OCI-LY1 (cell line): ENCODE results near the gene SPOCK1.

Experiments used
- EZH2 ChIP-seq: fragments of 200-600 bp; sonication (generic), shearing (Covaris generic); IDR thresholded peaks from 2 replicates; pipeline ENCODE4 v1.8.0; 2017; ENCODE audit warnings: borderline replicate concordance, mixed run types, mild to moderate bottlenecking, antibody characterized with exemption, low read length, moderate library complexity, mixed read lengths
- TF ChIP-seq, protein P1 (sequence below): fragments of 200-600 bp; sonication (generic), shearing (Covaris generic); IDR thresholded peaks from 2 replicates; pipeline ENCODE4 v1.5.1; 2017; ENCODE audit warnings: mild to moderate bottlenecking, antibody characterized with exemption, low read length, moderate library complexity, mixed read lengths

DNA sequence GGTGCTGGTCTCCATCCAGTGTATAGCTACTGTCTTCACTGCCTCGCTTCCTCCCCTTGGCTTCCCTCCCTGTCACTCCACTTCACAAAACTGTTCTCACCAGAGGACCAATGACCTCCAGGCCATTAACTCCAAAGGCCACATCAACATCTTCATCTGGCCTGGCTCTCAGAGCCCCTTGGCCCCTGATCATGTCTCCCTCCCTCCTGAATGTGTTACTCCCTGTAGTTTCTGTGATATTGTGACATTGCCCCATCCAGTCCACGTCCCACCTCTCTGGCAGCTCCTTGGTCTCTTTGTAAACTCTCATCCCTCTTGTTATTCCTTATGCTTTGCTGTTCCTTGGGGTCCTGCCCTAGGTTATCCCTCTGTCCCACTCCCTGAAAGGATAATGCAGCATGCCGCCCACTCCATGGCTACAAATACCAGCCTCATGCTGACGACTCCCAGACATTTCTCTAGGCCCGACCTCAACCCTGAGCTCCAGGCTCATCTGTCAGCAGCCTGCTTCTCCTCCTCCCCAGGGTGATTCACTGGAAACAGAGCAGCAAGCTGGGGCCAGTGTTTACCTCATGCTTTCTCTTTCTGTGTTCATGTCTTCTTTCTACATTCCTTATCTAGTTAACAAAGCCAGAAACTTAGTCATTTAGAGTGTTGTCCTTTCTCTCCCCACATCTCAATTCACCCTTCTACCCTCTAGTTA is 312.2 kb downstream of the SPOCK1 start:
- TF ChIP-seq EZH2: no peak
- TF ChIP-seq, protein P1, sequence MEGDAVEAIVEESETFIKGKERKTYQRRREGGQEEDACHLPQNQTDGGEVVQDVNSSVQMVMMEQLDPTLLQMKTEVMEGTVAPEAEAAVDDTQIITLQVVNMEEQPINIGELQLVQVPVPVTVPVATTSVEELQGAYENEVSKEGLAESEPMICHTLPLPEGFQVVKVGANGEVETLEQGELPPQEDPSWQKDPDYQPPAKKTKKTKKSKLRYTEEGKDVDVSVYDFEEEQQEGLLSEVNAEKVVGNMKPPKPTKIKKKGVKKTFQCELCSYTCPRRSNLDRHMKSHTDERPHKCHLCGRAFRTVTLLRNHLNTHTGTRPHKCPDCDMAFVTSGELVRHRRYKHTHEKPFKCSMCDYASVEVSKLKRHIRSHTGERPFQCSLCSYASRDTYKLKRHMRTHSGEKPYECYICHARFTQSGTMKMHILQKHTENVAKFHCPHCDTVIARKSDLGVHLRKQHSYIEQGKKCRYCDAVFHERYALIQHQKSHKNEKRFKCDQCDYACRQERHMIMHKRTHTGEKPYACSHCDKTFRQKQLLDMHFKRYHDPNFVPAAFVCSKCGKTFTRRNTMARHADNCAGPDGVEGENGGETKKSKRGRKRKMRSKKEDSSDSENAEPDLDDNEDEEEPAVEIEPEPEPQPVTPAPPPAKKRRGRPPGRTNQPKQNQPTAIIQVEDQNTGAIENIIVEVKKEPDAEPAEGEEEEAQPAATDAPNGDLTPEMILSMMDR: no peak
